Measurements from ENCODE around the gene TP63.

TP63 gene

DNA sequence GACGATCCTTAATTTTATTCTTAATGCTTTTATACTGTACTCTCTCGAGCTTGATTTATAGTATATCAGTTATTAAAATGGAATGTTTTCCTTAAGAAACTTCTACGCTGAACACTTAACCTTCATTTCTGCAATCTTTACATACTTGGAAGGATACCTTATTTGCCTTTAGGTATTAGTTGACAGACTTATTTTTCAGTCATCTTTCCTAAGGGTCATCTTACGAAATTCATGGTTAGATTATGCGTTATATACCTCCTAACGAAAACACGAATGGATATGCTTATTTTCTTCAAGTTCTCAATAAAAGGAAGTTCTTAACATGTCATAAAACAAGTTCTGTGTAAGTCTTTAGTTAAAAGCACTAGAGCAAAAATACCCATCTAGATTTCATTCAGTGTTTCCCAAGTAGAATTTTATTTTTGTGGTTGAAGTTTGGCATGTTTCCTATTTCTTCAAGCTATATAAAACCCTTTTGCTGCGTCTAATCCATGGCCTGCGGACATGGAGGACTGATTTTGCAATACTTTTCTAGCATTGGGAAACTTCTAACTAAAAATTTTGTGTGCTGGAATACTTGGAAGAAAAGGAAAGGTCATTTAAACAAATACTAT lies 231.3 kb downstream of the TP63 start:
- peak; percentile 71 for DNase-seq (ENCODE audit: low read depth)

DNA sequence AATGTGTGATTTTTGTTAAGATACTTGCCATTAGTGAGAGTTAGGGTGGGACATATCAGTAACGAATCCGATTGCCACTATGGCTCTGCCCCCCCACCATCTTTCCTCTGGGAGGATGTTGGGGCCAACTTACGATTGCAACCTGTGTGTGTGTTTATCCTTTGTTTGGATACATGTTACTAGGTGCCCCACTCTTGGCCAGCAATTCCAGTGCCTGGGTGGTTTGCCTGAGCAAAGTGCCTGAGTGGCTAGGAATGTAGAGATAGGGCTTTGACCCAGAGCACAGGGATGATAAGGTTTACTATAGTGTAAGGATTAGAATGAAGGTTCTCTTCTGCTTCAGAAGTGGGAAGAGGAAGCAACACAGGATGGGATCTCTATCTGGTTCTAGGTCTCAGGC lies 231.8 kb downstream of the TP63 start:
- no peak for DNase-seq (ENCODE audit: low read depth)

DNA sequence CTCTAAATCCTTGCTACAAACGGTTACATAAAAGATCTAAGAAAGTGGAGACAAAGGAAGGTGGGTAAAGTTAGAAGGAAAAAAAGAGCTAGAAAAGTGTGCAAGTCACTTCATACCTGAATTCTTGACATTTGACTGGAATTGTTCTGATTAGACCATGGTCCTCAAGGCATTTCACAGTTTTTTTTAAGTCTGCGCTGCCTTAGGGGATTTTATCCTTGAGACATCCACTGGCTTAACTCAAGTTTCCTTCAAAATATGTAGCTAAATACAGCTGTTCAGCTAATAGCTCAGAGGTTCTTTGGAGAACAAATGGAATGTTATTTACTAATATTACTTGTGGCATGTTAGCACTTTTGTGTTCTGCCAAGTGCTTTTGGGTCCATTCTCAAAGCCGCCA lies 236.9 kb downstream of the TP63 start:
- DNase-seq (ENCODE audit: low read depth), result no peak

DNA sequence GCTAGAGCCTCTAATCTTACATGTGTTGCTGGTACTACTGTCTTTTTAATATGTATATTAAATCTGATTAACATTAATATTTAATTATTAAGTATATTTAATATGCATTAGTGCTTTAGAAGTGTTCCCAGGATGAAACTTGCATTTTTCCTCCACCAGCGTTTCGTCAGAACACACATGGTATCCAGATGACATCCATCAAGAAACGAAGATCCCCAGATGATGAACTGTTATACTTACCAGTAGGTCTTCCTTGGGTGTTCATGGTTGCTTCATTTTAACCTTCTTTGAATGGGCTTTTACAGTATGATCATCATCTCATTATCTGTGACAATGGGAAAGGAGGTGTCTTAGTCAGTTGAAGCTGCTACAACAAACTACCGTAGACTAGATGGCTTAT lies 238.0 kb downstream of the TP63 start:
- no peak for DNase-seq (ENCODE audit: low read depth)

DNA sequence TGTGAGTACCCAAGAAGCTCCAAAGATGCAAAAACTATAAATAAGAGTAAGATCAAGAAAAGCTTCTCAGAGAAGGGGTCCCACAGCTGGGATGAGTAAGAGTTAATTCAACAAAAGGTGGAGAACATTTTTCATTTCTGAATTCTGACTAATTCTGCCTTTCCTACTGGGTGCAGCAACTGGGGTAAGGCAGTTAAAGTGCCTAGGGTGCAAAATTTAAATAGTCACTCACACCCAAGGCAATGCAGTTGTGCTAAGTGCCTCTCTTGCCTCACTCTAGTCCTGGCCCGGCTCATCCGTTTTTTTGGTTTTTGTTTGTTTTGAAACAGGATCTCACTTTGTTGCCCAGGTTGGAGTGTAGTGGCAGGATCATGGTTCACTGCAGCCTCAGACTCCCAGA lies 240.2 kb downstream of the TP63 start:
- DNase-seq (ENCODE audit: low read depth), result no peak

DNA sequence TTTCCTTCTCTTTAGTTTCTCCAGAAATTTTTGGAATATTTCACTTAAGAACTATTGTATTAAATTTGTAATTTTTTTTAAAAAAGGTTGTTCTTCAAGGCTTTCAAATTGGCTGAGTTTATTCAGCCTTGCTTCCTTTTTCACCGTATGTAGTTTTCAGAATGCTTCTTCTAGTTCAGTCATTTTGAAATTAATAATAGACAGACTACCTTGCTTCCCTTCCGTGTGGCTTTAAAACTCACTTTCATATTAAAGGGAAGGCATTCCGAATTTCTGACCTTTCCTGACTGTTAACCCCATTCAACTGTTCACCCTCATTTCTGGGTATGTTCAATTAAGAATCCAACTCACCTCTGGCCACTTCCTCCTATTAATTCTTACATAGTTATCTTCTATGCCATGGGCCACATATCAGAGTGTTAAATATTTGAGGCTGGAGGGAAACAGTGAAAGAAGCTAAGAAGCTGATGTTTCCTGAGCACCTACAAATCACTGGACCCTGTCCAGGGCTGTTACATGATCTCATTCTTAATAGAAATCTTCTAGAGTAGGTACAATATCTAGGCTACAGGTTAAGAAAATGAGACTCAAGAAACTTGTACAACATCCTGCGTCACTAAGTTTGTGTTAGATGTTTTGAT lies 252.0 kb downstream of the TP63 start:
- no peak for DNase-seq (ENCODE audit: low read depth)

DNA sequence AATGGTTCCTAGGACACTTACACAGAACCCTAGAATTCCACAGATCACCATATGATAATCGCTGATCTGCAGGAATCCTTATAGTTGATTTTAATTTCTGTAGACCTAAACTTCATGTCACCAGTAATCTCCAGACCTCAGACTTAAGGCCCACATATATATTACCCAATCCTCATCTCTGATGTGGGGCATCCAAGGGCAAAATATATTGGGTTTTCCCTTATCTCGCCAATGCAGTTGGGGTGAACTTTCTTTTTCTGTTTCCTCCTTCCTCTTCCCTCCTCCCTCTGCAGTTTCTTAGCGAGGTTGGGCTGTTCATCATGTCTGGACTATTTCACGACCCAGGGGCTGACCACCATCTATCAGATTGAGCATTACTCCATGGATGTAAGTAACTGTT lies 259.3 kb downstream of the TP63 start:
- DNase-seq (ENCODE audit: low read depth), result no peak

DNA sequence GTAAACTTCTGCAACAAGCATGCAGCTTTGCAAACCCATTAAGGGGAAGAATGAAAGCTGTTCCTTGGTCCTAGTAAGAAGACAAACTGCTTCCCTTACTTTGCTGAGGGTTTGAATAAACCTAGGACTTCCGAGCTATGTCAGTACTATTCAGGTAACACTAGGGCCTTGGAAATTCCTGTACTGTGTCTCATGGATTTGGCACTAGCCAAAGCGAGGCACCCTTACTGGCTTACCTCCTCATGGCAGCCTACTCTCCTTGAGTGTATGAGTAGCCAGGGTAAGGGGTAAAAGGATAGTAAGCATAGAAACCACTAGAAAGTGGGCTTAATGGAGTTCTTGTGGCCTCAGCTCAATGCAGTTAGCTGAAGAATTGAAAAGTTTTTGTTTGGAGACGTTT lies 265.3 kb downstream of the TP63 start:
- no peak for DNase-seq (ENCODE audit: low read depth)

DNA sequence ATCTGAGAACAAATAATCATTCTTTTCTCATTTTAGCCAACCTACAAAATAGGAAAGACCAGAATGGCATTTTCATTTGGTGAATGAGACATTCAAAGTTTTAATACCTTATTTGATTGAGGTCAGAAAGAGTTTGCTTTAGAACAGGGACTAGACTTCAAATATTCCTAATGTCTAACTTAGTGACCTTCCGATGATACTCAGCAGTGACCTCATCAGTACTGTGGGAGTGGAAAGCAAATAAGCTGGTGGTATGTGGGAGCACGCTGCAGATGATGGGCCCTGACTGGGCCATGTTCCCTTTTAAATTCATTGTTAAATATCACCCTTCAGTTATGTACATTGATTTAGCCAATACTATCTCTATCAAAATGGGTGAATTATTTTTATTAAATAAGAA lies 266.2 kb downstream of the TP63 start:
- DNase-seq (ENCODE audit: low read depth), result no peak

DNA sequence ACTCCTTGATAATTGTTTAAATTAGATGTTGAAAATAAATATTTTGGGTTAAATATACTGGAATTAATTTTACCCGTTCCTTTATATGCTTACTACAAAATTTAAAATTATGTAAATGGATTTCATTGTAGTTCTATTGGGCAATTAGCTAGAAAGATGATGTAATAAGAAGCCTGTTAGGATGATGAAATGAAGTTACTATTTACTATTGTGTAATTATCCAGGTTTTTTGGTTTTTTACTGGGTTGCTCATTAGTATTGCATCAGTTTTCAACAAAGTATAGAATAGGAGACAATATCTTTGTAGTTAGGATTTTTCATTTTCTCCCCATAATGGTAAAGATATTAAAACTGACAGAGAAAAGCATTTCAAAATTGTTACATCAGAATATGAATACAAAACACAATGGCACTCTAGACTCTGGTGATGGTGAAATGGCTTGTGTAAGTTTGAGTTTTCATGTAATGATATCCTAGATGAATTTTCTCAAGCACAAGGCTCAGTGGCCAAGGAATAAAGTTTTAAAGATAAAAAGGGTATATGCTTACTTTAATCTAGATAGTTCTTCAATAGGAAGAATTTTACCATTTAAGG lies 267.5 kb downstream of the TP63 start:
- peak; percentile 4 for DNase-seq (ENCODE audit: low read depth)

DNA sequence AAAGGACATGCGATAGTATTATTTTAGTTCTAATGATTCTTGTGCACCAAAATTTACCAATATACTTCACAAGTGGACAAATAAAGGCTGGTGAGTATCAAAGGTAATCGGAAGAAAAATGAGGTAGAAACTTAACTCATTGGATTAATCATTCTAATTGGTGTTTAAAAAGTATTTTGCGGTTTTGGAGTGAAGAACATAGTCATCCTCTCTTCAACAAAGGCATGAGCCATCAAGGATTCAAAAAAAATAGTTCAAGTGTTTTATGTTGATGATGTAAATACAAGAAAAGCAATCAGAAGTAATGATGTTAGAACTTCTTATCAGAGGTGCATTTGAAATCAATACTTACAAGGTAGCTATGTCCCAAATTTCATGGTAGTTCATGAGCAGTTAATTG lies 268.0 kb downstream of the TP63 start:
- no peak for DNase-seq (ENCODE audit: low read depth)

DNA sequence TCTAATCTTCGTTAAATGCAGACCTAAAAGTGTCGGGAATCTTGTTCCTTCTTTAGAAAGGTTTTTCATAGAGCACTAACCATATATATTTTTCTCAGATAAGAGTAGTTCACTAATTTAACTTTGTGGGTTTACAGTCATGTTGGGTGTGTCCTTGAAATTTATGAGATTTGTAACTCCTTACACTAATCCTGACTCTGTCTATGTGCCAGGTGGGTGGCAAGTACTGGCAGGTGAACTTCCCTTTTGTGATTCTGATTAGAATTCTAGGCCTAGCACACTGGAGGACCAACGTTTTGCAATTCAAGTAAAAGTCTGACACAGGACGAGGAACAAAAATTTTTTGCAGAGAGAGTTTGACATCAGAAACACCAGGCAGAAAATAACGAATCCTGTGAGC lies 269.4 kb downstream of the TP63 start:
- DNase-seq (ENCODE audit: low read depth), result no peak

DNA sequence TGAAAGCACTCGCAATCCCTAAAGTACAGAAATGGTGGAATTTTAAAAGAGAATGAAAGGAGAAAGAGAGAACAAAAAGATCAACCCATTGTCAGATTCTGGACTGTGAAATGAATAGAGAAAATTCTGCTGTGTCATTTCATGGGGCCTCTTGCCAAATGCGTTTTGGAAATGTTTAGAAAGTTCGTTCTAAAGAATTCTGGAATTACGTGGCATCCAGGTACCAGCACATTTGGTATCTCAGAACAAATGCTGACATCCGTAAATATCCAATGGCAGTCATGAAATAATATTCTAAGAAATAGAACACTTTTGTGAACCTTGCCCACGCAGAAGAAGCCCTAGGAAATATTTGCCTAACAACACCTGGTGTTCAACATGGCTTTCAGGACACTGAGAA lies 270.3 kb downstream of the TP63 start:
- no peak for DNase-seq (ENCODE audit: low read depth)

DNA sequence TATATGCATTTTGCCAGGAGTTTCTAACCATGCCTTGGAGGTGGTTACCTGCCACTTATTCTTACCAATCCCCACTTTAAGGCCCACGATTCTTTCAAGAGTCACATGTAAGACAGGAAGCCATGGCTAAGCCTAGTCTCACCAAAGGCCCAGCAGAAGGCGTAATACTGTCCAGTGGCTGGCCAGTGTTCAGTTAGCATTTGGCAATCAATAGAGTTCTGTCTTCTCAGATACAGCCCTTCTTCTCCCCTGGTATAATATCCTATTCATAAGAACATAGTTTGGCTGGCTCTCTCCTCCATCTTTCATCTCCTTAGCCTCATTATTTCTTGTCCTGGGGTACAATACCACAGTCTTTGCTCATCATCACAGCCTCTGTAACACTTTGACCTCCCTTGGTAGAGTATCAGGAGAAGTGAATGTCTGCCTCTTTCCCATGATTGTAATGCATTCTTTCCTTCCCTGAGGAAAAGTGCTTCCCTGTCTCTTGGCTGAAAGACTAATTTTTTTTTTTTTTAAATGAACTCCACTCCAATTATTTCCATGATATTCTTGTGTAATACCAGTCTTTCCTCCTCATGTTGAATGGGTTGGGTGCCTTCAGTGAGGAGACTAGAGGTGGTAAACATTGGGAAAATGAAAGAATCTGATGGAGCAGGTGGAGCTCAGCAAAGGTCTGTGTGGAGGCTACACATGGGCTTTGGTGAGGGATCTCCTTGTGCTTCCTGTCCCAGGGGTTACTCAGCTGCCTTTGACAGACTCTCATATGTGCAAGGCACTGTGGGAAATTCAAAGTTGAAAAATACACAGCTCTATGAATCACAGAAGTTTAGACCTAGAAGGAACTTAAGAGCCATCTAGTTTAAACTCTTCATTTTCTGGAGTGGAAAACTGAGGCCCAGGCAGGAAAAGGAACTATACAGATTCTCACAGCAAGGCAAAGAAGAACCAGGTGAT lies 271.3 kb downstream of the TP63 start:
- DNase-seq (ENCODE audit: low read depth), result peak; percentile 53

DNA sequence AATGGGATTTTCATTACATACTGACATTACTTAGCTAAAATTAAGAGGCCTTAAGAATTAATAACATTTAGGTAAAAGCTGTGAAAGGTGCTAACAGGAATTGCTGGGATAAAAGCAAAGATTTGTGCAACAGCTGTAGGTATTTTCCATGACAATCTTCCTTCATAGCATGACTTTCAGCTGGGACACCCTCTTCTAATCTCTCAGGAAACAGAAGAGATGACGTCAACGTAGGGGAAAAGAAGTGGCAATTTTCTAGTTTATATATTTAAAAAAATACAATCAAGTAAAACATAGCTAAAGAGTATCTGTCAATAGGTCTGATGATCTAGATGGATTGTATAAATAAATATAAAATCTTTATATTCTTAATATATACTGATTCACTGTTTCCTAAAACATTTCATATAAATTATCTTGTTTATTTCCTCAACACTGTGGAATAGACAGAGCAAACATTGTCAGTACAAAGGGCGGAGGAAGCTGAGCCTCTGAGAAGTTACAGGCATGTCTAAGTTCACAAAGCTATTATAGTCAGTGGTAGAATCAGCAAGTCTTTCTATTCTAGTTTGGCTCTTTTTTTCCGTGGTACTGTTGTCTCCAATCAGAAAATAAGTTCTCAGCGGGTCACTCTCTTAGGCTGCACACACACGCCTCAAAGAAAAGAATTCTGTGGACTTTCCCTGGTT lies 272.5 kb downstream of the TP63 start:
- no peak for DNase-seq (ENCODE audit: low read depth)

DNA sequence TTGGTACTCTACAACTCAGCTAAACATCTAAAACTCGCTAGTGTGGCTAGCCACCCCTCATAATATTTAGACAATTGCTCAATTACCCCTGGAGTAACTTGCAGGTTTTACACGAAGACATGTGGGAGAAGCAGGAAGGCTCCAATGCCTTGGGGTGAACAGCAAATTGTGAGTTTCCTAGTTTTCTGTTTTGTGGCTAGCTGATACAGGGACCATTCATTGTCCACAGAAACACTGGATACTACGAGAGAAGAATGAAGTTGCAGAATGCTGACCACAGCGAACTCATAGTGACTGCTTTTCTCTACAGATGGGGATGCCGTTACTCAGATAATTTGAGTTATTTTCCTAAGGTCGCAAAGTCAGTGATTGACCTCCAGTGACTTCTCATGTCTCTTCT lies 276.6 kb downstream of the TP63 start:
- no peak for DNase-seq (ENCODE audit: low read depth)

DNA sequence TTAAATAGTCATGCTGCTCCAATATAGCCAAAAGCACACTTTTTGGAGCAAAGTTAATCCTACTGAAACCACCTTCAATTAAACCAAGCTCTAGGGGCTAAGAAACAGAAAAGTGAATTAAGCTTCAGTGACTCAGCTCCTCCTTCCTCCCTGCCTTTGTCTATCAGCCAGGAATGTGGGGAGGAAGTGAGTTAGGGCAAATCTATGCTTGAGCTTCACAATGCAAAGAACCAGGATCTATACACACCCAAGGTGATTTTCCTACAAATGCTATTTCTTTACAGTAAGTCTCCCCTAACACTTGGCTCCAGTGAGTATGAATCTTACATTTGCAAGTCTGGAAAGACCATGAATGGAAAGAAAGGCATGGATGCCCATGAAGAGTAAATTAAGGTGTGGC lies 277.5 kb downstream of the TP63 start:
- DNase-seq (ENCODE audit: low read depth), result peak; percentile 75

DNA sequence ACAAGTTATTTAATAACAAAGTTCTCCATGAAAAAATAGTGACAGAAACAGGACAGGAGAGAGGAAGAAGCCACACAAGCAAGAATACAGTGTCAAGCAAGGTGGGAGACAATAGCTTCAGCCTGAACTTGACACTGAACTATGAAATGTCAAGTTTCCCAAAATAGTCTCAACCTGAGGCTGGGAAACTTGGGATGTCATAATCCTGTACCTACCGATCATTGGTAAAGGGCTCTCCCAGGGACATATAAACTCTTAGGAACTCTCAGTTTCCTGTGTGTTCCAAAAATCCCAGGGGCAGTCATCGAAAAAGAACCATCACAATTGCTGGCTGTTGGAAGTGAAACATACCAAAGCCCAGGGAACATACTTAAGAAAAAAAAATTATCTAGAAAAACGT lies 277.9 kb downstream of the TP63 start:
- no peak for DNase-seq (ENCODE audit: low read depth)

DNA sequence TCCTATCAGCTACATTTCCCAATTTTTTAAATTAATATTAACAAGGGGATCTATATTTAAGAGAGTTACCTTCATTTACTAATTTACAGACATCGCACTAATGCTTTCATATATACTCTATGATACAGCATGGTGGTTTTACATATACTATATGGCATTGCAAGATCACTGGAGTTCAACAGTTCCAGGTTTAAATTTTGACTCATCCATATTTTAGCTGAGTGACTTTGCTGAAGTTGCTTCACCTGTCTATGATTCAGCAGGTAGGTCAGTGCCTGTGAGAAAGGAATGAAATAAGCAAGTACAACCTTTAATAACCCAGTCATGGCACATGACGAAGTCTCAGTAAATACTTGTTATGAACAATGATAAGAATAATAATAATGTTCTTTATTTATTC lies 278.4 kb downstream of the TP63 start:
- DNase-seq (ENCODE audit: low read depth), result no peak

DNA sequence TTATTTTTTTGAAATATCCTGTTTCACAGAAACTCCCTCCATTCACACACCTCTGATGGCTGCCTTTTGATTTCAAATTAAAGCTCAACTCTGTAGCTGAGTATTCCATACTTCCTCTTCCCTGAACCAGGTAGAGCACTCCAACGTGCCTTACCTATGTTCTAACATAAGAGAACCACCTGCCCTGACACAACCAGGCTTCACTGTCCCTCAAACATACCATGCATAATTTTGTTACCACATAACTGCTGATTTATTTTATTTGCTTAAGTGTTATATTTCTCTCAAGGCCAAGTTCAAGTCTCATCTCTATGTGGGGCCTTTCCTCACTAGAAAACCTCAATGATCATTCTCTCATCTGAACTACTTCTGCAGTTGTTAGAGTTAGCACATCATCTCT lies 279.8 kb downstream of the TP63 start:
- no peak for DNase-seq (ENCODE audit: low read depth)

DNA sequence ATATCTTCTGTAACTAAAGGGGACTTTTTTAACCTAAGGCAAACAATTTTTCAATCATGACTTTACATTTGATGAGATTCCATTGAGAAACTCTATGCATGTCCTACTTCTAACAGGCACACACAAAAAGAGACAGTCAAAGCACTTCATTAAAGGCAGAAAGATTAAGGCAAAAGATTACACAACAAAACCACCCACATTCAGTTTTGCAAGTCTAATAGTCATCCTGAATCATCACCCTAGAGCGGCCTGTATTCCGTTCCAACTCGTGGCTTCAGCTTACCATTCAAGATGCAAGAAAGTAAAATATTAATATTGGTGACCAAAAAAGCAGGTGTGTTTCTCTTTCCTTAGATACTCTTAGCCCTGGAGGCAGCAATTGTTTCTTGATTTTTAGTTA lies 283.6 kb downstream of the TP63 start:
- DNase-seq (ENCODE audit: low read depth), result peak; percentile 89

DNA sequence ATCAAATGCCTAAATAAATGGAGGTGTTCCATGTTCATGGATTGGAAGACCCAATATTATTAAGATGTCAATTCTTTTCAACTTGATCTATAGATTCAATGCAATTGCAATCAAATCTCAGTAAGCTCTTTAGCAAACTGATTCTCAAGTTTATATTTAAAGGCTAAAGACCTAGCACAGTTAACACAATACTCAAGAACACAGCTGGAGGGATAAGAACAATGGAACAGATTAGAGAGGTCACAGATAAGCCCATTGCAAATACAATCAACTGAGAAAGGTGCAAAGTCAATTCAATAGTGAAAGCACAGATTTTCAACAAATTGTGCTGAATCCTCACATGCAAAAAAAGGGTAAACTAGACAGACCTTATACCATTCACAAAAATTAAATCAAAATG lies 290.6 kb downstream of the TP63 start:
- DNase-seq (ENCODE audit: low read depth), result no peak

Data from EH (cell line).